HepG2 (cell line): Measurements from ENCODE around the gene DENND2A. TPM values are rescaled to one million over a fixed set of nuclear protein-coding genes. Genes with fewer than 3 reads are reported as not detected.

Source experiments
- ATAC-seq: fragments of 200-7000 bp; cut with Tn5 transposase; 3 replicates; pipeline ENCODE4 v1.9.1; 2020; ENCODE audit warnings: mild to moderate bottlenecking, moderate library complexity
- BruUV-seq: library from RNA; stranded (reverse); fragments of 400-500 nt; replicated peaks from 2 replicates; lab custom pipeline; 2021; lab: Mats Ljungman, UMichigan
- CTCF ChIA-PET: fragments of 300-600 bp; formaldehyde crosslinking; extraction: SDS; loops from one replicate; lab custom pipeline; 2021; ENCODE audit warnings: low total read pairs, inconsistent platforms, low intra/inter-chr PET ratio; lab: Yijun Ruan, JAX
- POLR2A ChIA-PET: fragments of 350-600 bp; sonication (Branson Sonifier 250); formaldehyde crosslinking; loops from one replicate; lab custom pipeline; 2020; ENCODE audit warnings: antibody characterized with exemption, inconsistent platforms; lab: Yijun Ruan, JAX
- DNase-seq: peaks from one replicate; pipeline ENCODE4 v3.0.0-alpha.2; 2015; ENCODE audit warnings: low spot score
- FAIRE-seq: peaks from 3 replicates; lab custom pipeline; 2011; peaks lifted over from hg19 to GRCh38; lab: Jason Lieb, UNC
- H2AFZ ChIP-seq: one replicate; pipeline ENCODE4 v1.6.1; 2011; ENCODE audit warnings: low read length, inconsistent platforms
- H3K27ac ChIP-seq: fragments of 300-600 bp; 3 replicates; pipeline ENCODE4 v1.8.0; 2011; ENCODE audit warnings: mixed run types, mild to moderate bottlenecking, mixed read lengths, low read length, inconsistent platforms; ENCODE audit not compliant: insufficient read depth; ENCODE audit errors: extremely low read length
- H3K27me3 ChIP-seq, 2 experiments: fragments of 200-600 bp in 1 of 2; 2 replicates in 1 of 2; 3 replicates in 1 of 2; pipeline versions ENCODE4 v1.6.0 to v1.8.0; 2011; ENCODE audit warnings: low read length in 2 of 2, mild to moderate bottlenecking in 2 of 2, moderate library complexity in 2 of 2, inconsistent platforms in 1 of 2; ENCODE audit not compliant: insufficient read depth in 2 of 2, control insufficient read depth in 1 of 2
- H3K36me3 ChIP-seq, 2 experiments: fragments of 200-600 bp in 1 of 2; replicated peaks in 1 of 2; 2 replicates in 1 of 2; 3 replicates in 1 of 2; pipeline versions ENCODE4 v1.5.1 to v1.8.0; 2011; ENCODE audit warnings: low read length in 2 of 2, inconsistent platforms in 1 of 2; ENCODE audit not compliant: insufficient read depth in 2 of 2, control insufficient read depth in 1 of 2
- H3K4me1 ChIP-seq: 2 replicates; pipeline ENCODE4 v1.5.1; 2012; ENCODE audit warnings: low read length, inconsistent platforms; ENCODE audit not compliant: insufficient read depth
- H3K4me2 ChIP-seq: 2 replicates; pipeline ENCODE4 v1.6.0; 2011; ENCODE audit warnings: low read depth, low read length, inconsistent platforms
- H3K4me3 ChIP-seq, 3 experiments: fragments of 200-600 bp in 1 of 3; sonication (generic), shearing (Covaris generic) in 1 of 3; replicated peaks in 1 of 3; 2 replicates each; pipeline ENCODE4 v1.5.1; 2011 to 2016; ENCODE audit warnings: low read length in 3 of 3, inconsistent platforms in 2 of 3, low read depth in 2 of 3, mild to moderate bottlenecking in 2 of 3, control low read depth in 1 of 3, mixed read lengths in 1 of 3; ENCODE audit not compliant: insufficient read depth in 1 of 3
- H3K79me2 ChIP-seq: one replicate; pipeline ENCODE4 v1.6.1; 2011; ENCODE audit warnings: low read length, inconsistent platforms; ENCODE audit not compliant: insufficient read depth
- H3K9ac ChIP-seq: 2 replicates; pipeline ENCODE4 v1.6.0; 2011; ENCODE audit warnings: mild to moderate bottlenecking, low read depth, low read length, inconsistent platforms; ENCODE audit not compliant: insufficient read depth
- H3K9me3 ChIP-seq: 2 replicates; pipeline ENCODE4 v1.5.1; 2012; ENCODE audit warnings: mild to moderate bottlenecking, low read length
- H4K20me1 ChIP-seq: 2 replicates; pipeline ENCODE4 v1.6.0; 2011; ENCODE audit warnings: inconsistent platforms, mild to moderate bottlenecking, low read length, moderate library complexity; ENCODE audit not compliant: insufficient read depth
- ATF7 ChIP-seq, 2 experiments: fragments of 450-650 bp in 1 of 2; sonication (generic) in 1 of 2; formaldehyde crosslinking in 1 of 2; IDR thresholded peaks; 2 replicates each; pipeline versions ENCODE4 v1.4.0 to v1.6.1; 2016 to 2020; ENCODE audit warnings: antibody characterized with exemption in 1 of 2, mild to moderate bottlenecking in 1 of 2, missing genetic modification reagents in 1 of 2
- FOXK1 ChIP-seq: sonication (generic); formaldehyde crosslinking; IDR thresholded peaks from 2 replicates; pipeline ENCODE4 v1.4.0; 2020; ENCODE audit warnings: low read depth, missing genetic modification reagents, borderline replicate concordance
- JDP2 ChIP-seq: sonication (generic); formaldehyde crosslinking; IDR thresholded peaks from 2 replicates; pipeline ENCODE4 v1.8.1; 2022; ENCODE audit warnings: missing genetic modification reagents, borderline replicate concordance
- MLLT10 ChIP-seq: sonication (generic); formaldehyde crosslinking; IDR thresholded peaks from 2 replicates; pipeline ENCODE4 v1.4.0; 2020; ENCODE audit warnings: missing genetic modification reagents
- RNF2 ChIP-seq: fragments of 450-650 bp; conservative IDR thresholded peaks from 2 replicates; pipeline ENCODE4 v1.6.1; 2016; ENCODE audit warnings: low read depth
- SPEN ChIP-seq: sonication (generic); formaldehyde crosslinking; IDR thresholded peaks from 2 replicates; pipeline ENCODE4 v1.5.1; 2020; ENCODE audit warnings: low read depth, mild to moderate bottlenecking, missing genetic modification reagents
- ZNF549 ChIP-seq: sonication (generic); formaldehyde crosslinking; IDR thresholded peaks from 2 replicates; pipeline ENCODE4 v1.5.0; 2020; ENCODE audit warnings: missing genetic modification reagents
- WGBS: methylation state at CpG from one replicate; pipeline ENCODE4 v1.1.6; 2017; ENCODE audit warnings: low lambda C conversion rate; 5-methylcytosine and 5-hydroxymethylcytosine counted together
- in situ Hi-C: cut with HindIII; loops from 2 replicates; pipeline ENCODE4 v1.10.0; 2017; ENCODE audit warnings: low pct_unique_long_range_greater_than_20kb; ENCODE audit not compliant: extremely low pct_ligation_motif_present
- intact Hi-C: fragments of 100-400 bp; cut with micrococcal nuclease; formaldehyde crosslinking; loops from one replicate; pipeline ENCODE4 v1.10.0; 2022; ENCODE audit not compliant: unreplicated experiment
- polyA plus RNA-seq, 8 experiments: library from polyadenylated mRNA; depleted of rRNA in 3 of 8; stranded (reverse) in 7 of 8; unstranded in 1 of 8; fragments of >200 nt; fragmentation: Illumina TruSeq in 4 of 8; extraction: Trizol in 4 of 8; gene quantifications; 2 replicates each; pipeline versions ENCODE4 v1.2.1 to v1.2.3, GENCODE V29; 2011 to 2016; ENCODE audit warnings: low read depth in 4 of 8, missing spikeins in 1 of 8, mixed read lengths in 1 of 8; ENCODE audit not compliant: insufficient read depth in 1 of 8
- total RNA-seq, 5 experiments: library from RNA; depleted of rRNA; stranded (reverse); fragments of >200 nt; fragmentation: Illumina TruSeq; extraction: Trizol; gene quantifications; 2 replicates each; pipeline ENCODE4 v1.2.3, GENCODE V29; 2016; ENCODE audit warnings: low read depth in 1 of 5
- TF ChIP-seq, protein P1 (sequence below): sonication (generic); formaldehyde crosslinking; IDR thresholded peaks from 2 replicates; pipeline ENCODE4 v1.4.0; 2020; ENCODE audit warnings: missing genetic modification reagents, low read depth, mild to moderate bottlenecking, borderline replicate concordance

Gene DENND2A
- total and polyA plus RNA-seq, 2 of the 13 experiments (the other 11 are each of a cell fraction or from before 2014, with no cell fraction given): not detected

DNA sequence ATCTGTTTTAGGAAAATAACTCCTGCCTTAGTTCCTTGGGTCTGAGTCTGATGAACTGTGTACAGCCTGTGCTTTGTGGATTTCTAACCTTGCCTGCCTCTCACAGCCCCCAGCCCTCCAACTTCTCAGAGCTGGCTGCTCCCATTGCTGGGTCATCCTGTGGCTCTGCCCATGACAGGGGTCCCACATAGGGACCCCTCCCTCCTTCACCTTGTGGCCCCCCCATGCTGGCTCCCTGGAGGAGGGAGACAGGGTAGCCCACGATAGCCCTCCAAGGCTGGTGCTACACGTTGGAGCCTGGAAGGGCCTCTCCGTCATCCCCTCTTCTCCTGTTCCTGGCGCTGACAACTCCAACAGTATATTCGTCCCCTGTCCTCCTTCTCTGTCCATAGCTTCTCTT lies 2.8 kb upstream of the DENND2A start:
- Histone ChIP-seq H3K4me1 (no peaks in the 10 kb centered on the region), H3K9me3 (no peaks in the 10 kb centered on the region), H3K36me3 (no peaks in the 10 kb centered on the region), H2AFZ (no peak overlapping the region), H3K4me3 (no peak overlapping the region), H3K27ac (no peak overlapping the region), H3K27me3 (peaks cover 3 to 31% of the 10 kb centered on the region in 2 experiments), H4K20me1 (no peaks in the 10 kb centered on the region), H3K79me2 (no peaks in the 10 kb centered on the region), H3K9ac (no peak overlapping the region), H3K4me2 (no peak overlapping the region)
- TF ChIP-seq FOXK1 (CRISPR knock-in tag): no peak
- CTCF ChIA-PET: no interaction called here
- no peak for ATAC-seq
- in situ Hi-C loops: no loop called here
- FAIRE-seq: no peak
- no peak for DNase-seq
- intact Hi-C loops: no loop called here
- WGBS: 39% methylated on average over 5 of the region's 5 CpGs
- POLR2A ChIA-PET: no interaction called here
- BruUV-seq: no TSS peak

DNA sequence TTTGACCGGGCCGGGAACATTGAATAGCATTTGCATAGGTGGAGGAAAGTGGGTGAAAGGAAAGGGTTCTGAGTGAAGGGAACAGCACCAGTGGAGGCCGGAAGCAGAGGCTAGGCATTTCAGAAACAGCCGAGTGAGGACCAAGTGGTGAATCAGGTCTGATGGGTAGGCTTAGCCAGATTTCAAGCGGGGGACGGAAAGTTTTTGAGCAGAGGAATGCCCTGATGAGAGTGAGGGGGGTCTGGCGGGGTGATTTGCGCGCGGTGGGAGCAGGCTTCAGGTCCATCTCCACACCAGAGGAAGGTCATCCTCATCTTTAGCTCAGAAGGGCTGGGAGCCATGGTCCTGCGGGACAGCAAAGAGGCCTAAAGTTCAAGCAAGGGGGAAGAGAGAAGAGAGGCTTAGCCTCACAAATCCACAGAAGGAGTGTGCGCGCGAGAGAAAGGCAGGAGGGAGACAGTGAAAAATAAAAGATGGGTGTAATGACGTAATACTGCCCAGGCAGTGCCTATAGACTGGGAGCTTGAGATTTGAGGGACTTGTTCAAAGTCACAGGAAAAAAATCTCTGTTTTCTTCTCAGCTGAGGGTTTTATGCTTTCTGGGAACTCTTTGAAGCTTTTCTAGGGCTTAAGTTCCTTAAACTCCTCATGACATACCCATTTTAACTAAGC lies 1.0 kb upstream of the DENND2A start:
- H3K9me3 ChIP-seq: no peaks in the 10 kb centered on the region
- ATAC-seq (no peak), DNase-seq (no peak), FAIRE-seq (no peak)
- intact Hi-C loops: no loop called here
- POLR2A ChIA-PET: no interaction called here
- no peak for TF ChIP-seq JDP2 (CRISPR knock-in tag)
- no peak for TF ChIP-seq SPEN (CRISPR knock-in tag)
- no peak for TF ChIP-seq MLLT10 (CRISPR knock-in tag)
- TF ChIP-seq, protein P1, sequence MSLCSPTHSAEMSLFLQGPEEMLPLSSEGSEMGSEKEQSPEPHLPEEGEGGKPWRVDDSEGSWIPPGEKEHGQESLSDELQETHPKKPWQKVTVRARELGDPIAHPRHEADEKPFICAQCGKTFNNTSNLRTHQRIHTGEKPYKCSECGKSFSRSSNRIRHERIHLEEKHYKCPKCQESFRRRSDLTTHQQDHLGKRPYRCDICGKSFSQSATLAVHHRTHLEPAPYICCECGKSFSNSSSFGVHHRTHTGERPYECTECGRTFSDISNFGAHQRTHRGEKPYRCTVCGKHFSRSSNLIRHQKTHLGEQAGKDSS (CRISPR knock-in tag): no peak
- no peak for TF ChIP-seq RNF2
- TF ChIP-seq ATF7 (IDR thresholded peaks at IDR 0.05): peak; percentile 63
- no peak for TF ChIP-seq ATF7 (CRISPR knock-in tag; IDR thresholded peaks at IDR 0.05)
- no peak for TF ChIP-seq ZNF549 (CRISPR knock-in tag)
- TF ChIP-seq, all 625 proteins: peak for 1
- H3K79me2 ChIP-seq: no peaks in the 10 kb centered on the region
- H3K27me3 ChIP-seq: peaks cover 6 to 45% of the 10 kb centered on the region in 2 experiments
- H3K9ac ChIP-seq: no peak overlapping the region
- CTCF ChIA-PET: no interaction called here
- no peak overlapping the region for H3K4me3 ChIP-seq
- WGBS: 64% methylated on average over 15 of the region's 15 CpGs
- no peaks in the 10 kb centered on the region for H4K20me1 ChIP-seq
- H3K4me2 ChIP-seq: no peak overlapping the region
- no peaks in the 10 kb centered on the region for H3K36me3 ChIP-seq
- BruUV-seq: no TSS peak
- H3K4me1 ChIP-seq: no peaks in the 10 kb centered on the region
- H2AFZ ChIP-seq: no peak overlapping the region
- H3K27ac ChIP-seq: no peak overlapping the region
- in situ Hi-C loops: no loop called here
